ENCODE data around the gene NCKAP5. TPM values are rescaled to one million over a fixed set of nuclear protein-coding genes. Genes with fewer than 3 reads are reported as not detected.

NCKAP5 gene
- total RNA-seq, 1 donor from 2014 or later, result 0.46 TPM

- TF ChIP-seq CTCF (IDR thresholded peaks at IDR 0.05), result no peak
- Mint-ChIP-seq H3K27ac (ENCODE audit: unreplicated experiment) (no peak overlapping the region), H3K4me3 (ENCODE audit: unreplicated experiment) (no peak overlapping the region), H3K9me3 (ENCODE audit: unreplicated experiment) (peaks cover 4% of the 10 kb centered on the region), H3K36me3 (ENCODE audit: unreplicated experiment) (no peaks in the 10 kb centered on the region), H3K27me3 (ENCODE audit: unreplicated experiment) (no peaks in the 10 kb centered on the region), H3K4me1 (ENCODE audit: unreplicated experiment) (no peaks in the 10 kb centered on the region)
- no peak for DNase-seq (ENCODE audit: extremely low spot score, unreplicated experiment)
Measured at GRCh38 chr2:133109772-133110171, 458.5 kb downstream of the NCKAP5 start.

GRCh38 chr2:133107058-133107815, 461.0 kb downstream of the NCKAP5 start:
- TF ChIP-seq CTCF (IDR thresholded peaks at IDR 0.05), result no peak
- Mint-ChIP-seq H3K4me3 (ENCODE audit: unreplicated experiment) (no peak overlapping the region), H3K4me1 (ENCODE audit: unreplicated experiment) (no peaks in the 10 kb centered on the region), H3K27me3 (ENCODE audit: unreplicated experiment) (no peaks in the 10 kb centered on the region), H3K36me3 (ENCODE audit: unreplicated experiment) (no peaks in the 10 kb centered on the region), H3K9me3 (ENCODE audit: unreplicated experiment) (no peaks in the 10 kb centered on the region), H3K27ac (ENCODE audit: unreplicated experiment) (no peak overlapping the region)
- no peak for DNase-seq (ENCODE audit: extremely low spot score, unreplicated experiment)

GRCh38 chr2:133104871-133105270, 463.4 kb downstream of the NCKAP5 start:
- TF ChIP-seq CTCF (IDR thresholded peaks at IDR 0.05), result no peak
- no peaks in the 10 kb centered on the region for H3K36me3 Mint-ChIP-seq (ENCODE audit: unreplicated experiment)
- no peaks in the 10 kb centered on the region for H3K4me1 Mint-ChIP-seq (ENCODE audit: unreplicated experiment)
- H3K27me3 Mint-ChIP-seq (ENCODE audit: unreplicated experiment), result no peaks in the 10 kb centered on the region
- DNase-seq (ENCODE audit: extremely low spot score, unreplicated experiment), result no peak
- H3K27ac Mint-ChIP-seq (ENCODE audit: unreplicated experiment), result no peak overlapping the region
- no peak overlapping the region for H3K4me3 Mint-ChIP-seq (ENCODE audit: unreplicated experiment)
- H3K9me3 Mint-ChIP-seq (ENCODE audit: unreplicated experiment), result no peaks in the 10 kb centered on the region

GRCh38 chr2:133098787-133099186, 469.5 kb downstream of the NCKAP5 start:
- no peak for TF ChIP-seq CTCF (IDR thresholded peaks at IDR 0.05)
- Mint-ChIP-seq H3K4me1 (ENCODE audit: unreplicated experiment) (no peaks in the 10 kb centered on the region), H3K36me3 (ENCODE audit: unreplicated experiment) (no peaks in the 10 kb centered on the region), H3K9me3 (ENCODE audit: unreplicated experiment) (no peaks in the 10 kb centered on the region), H3K27me3 (ENCODE audit: unreplicated experiment) (no peaks in the 10 kb centered on the region), H3K4me3 (ENCODE audit: unreplicated experiment) (no peak overlapping the region), H3K27ac (ENCODE audit: unreplicated experiment) (no peak overlapping the region)
- no peak for DNase-seq (ENCODE audit: extremely low spot score, unreplicated experiment)

- DNase-seq (ENCODE audit: extremely low spot score, unreplicated experiment), result no peak
- no peak overlapping the region for H3K4me3 Mint-ChIP-seq (ENCODE audit: unreplicated experiment)
Measured at GRCh38 chr2:133097666-133098065, 470.6 kb downstream of the NCKAP5 start.

More at GRCh38 chr2:133097666-133098065, 470.6 kb downstream of the NCKAP5 start:
- no peaks in the 10 kb centered on the region for H3K27me3 Mint-ChIP-seq (ENCODE audit: unreplicated experiment)
- H3K4me1 Mint-ChIP-seq (ENCODE audit: unreplicated experiment), result no peaks in the 10 kb centered on the region
- no peaks in the 10 kb centered on the region for H3K36me3 Mint-ChIP-seq (ENCODE audit: unreplicated experiment)
- H3K27ac Mint-ChIP-seq (ENCODE audit: unreplicated experiment), result no peak overlapping the region
- no peaks in the 10 kb centered on the region for H3K9me3 Mint-ChIP-seq (ENCODE audit: unreplicated experiment)
- TF ChIP-seq CTCF (IDR thresholded peaks at IDR 0.05), result no peak

All from osteocyte (in vitro differentiated cells).